GM12892 (cell line): Measurements from ENCODE around the gene GLE1.
"Not testable (repeated sequence)": the region's sequence is repeated elsewhere in the genome, so short reads cannot be mapped to it uniquely, and the experiment has no call there.

ENCODE experiments used
- DNase-seq: peaks from one replicate; pipeline ENCODE4 v3.0.0; 2011; ENCODE audit not compliant: insufficient read length
- FAIRE-seq: peaks from 2 replicates; lab custom pipeline; 2011; peaks lifted over from hg19 to GRCh38; lab: Jason Lieb, UNC
- POLR2A ChIP-seq: IDR thresholded peaks from 2 replicates; pipeline ENCODE4 v1.6.1; 2011; ENCODE audit warnings: low read depth, low read length, control low read depth
- POLR2AphosphoS5 ChIP-seq: IDR thresholded peaks from 2 replicates; pipeline ENCODE4 v1.6.1; 2011; ENCODE audit warnings: low read depth, low read length, control low read depth
- TAF1 ChIP-seq: IDR thresholded peaks from 2 replicates; pipeline ENCODE4 v1.6.1; 2011; ENCODE audit warnings: low read depth, mild to moderate bottlenecking, control low read depth, low read length, borderline replicate concordance

The GLE1 gene

GRCh38 chr9:128498911-128499310 lies 5.6 kb upstream of the GLE1 start:
- no peak for TF ChIP-seq POLR2AphosphoS5
- no peak for TF ChIP-seq POLR2A
- TF ChIP-seq TAF1: no peak
- FAIRE-seq (no peak), DNase-seq (no peak)

GRCh38 chr9:128499920-128500319 lies 4.6 kb upstream of the GLE1 start:
- FAIRE-seq (no peak), DNase-seq (no peak)
- TF ChIP-seq POLR2A (no peak), POLR2AphosphoS5 (no peak), TAF1 (no peak)

- FAIRE-seq, DNase-seq: not testable (repeated sequence)
These were observed 1.1 kb upstream of the GLE1 start for GRCh38 chr9:128503415-128503825.

- FAIRE-seq: no peak
- TF ChIP-seq POLR2AphosphoS5: no peak
- TF ChIP-seq POLR2A: no peak
- no peak for TF ChIP-seq TAF1
- DNase-seq: no peak
These were observed 649 bp upstream of the GLE1 start for GRCh38 chr9:128503870-128504269.

GRCh38 chr9:128505414-128505765 lies 871 bp downstream of the GLE1 start:
- no peak for TF ChIP-seq POLR2AphosphoS5
- TF ChIP-seq POLR2A: no peak
- no peak for TF ChIP-seq TAF1
- FAIRE-seq (no peak), DNase-seq (no peak)

GRCh38 chr9:128505906-128506305 lies 1.4 kb downstream of the GLE1 start:
- not testable (repeated sequence) for FAIRE-seq, DNase-seq

- DNase-seq (no peak), FAIRE-seq (no peak)
- no peak for TF ChIP-seq POLR2A
- TF ChIP-seq TAF1: no peak
- no peak for TF ChIP-seq POLR2AphosphoS5
These were observed 8.3 kb downstream of the GLE1 start for GRCh38 chr9:128512820-128513219.

GRCh38 chr9:128521956-128522355 lies 17.4 kb downstream of the GLE1 start:
- TF ChIP-seq POLR2AphosphoS5 (no peak), TAF1 (no peak), POLR2A (no peak)
- FAIRE-seq (no peak), DNase-seq (no peak)

- FAIRE-seq: no peak
- no peak for DNase-seq
- TF ChIP-seq POLR2AphosphoS5 (no peak), POLR2A (no peak), TAF1 (no peak)
These were observed 18.8 kb downstream of the GLE1 start for GRCh38 chr9:128523199-128523925.

GRCh38 chr9:128526720-128527119 lies 22.2 kb downstream of the GLE1 start:
- TF ChIP-seq POLR2A (no peak), POLR2AphosphoS5 (no peak), TAF1 (no peak)
- DNase-seq: no peak
- FAIRE-seq: no peak

- no peak for FAIRE-seq
- DNase-seq: no peak
- no peak for TF ChIP-seq POLR2A
- no peak for TF ChIP-seq POLR2AphosphoS5
- TF ChIP-seq TAF1: no peak
These were observed 24.1 kb downstream of the GLE1 start for GRCh38 chr9:128528445-128529160.

GRCh38 chr9:128529191-128529590 lies 24.7 kb downstream of the GLE1 start:
- TF ChIP-seq POLR2A: no peak
- no peak for TF ChIP-seq POLR2AphosphoS5
- TF ChIP-seq TAF1: no peak
- DNase-seq: no peak
- no peak for FAIRE-seq

GRCh38 chr9:128532581-128532980 lies 28.1 kb downstream of the GLE1 start:
- FAIRE-seq (no peak), DNase-seq (no peak)
- TF ChIP-seq POLR2AphosphoS5 (no peak), TAF1 (no peak), POLR2A (no peak)
